Activated T-helper 2 cell treated with anti-CD3 and anti-CD28 coated beads, Interferon-gamma antibody, Interleukin-2, Interleukin-4, amounts not matched to agents 10 μg/mL and 5 μg/mL and 100 μg/mL, durations not matched to agents 14 hours and 24 hours and 36 hours (primary cell): ENCODE results near the gene CYP27A1. TPM values are rescaled to one million over a fixed set of nuclear protein-coding genes. Genes with fewer than 3 reads are reported as not detected.
"Not testable (repeated sequence)": the region's sequence is repeated elsewhere in the genome, so short reads cannot be mapped to it uniquely, and the experiment has no call there.

Experiments used
- DNase-seq: peaks from one replicate; pipeline ENCODE4 v3.0.0; 2021; ENCODE audit warnings: low spot score
- H3K27ac Mint-ChIP-seq: one replicate; pipeline ENCODE4 v1.8.0; 2021; ENCODE audit warnings: mixed read lengths
- H3K27me3 Mint-ChIP-seq: one replicate; pipeline ENCODE4 v1.8.0; 2021; ENCODE audit warnings: low read depth, mixed read lengths
- H3K36me3 Mint-ChIP-seq: one replicate; pipeline ENCODE4 v1.8.0; 2021; ENCODE audit warnings: low read depth, mixed read lengths
- H3K4me1 Mint-ChIP-seq: one replicate; pipeline ENCODE4 v1.8.0; 2021; ENCODE audit warnings: low read depth, mixed read lengths
- H3K4me3 Mint-ChIP-seq: one replicate; pipeline ENCODE4 v1.8.0; 2021; ENCODE audit warnings: low read depth, mild to moderate bottlenecking, moderate library complexity, mixed read lengths
- H3K9me3 Mint-ChIP-seq: one replicate; pipeline ENCODE4 v1.8.0; 2021; ENCODE audit warnings: mixed read lengths
- intact Hi-C: fragments of 100-400 bp; cut with micrococcal nuclease; formaldehyde crosslinking; loops from one replicate; pipeline ENCODE4 v1.15.1; 2023
- total RNA-seq: library from RNA; stranded (reverse); gene quantifications from 2 replicates; pipeline ENCODE4 v1.2.3, GENCODE V29; 2022

Gene CYP27A1
- total RNA-seq, 1 donor from 2014 or later = not detected

DNA sequence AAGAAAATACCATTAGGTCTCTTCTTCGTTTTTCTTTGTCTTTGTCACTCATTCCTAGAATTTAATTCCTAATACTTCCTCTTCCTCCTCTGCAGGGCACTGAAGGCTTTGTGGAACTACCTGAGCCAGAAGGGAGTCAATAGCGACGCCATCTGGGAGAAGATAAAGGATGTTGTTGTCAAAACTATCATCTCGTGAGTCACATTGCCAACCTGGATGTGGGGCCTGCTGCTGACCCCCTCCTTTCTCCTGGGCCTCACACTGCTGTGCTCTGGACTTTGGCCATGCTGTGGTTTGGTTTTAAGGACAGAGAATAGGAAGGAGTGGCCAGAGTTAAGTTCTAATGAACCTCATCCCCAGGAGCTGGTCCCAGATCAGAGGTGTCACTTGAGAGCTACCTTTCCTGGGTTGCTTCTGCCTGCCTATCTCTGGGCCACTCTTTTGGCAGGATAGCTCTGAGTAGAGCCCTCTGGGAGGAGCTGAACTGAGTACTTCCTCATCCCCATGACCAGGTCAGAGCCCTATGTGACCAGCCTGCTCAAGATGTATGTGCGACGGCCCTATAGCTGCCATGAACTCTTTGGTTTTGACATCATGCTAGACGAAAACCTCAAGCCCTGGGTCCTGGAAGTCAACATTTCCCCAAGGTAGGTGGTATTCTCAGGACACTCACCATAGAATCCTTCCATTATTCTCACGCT, 33.1 kb upstream of the CYP27A1 start:
- Mint-ChIP-seq H3K27me3 (no peaks in the 10 kb centered on the region), H3K4me3 (no peak overlapping the region), H3K27ac (no peak overlapping the region), H3K36me3 (peaks cover 87% of the 10 kb centered on the region), H3K4me1 (peaks cover 11% of the 10 kb centered on the region), H3K9me3 (no peaks in the 10 kb centered on the region)
- intact Hi-C loops = no loop called here
- DNase-seq = no peak

DNA sequence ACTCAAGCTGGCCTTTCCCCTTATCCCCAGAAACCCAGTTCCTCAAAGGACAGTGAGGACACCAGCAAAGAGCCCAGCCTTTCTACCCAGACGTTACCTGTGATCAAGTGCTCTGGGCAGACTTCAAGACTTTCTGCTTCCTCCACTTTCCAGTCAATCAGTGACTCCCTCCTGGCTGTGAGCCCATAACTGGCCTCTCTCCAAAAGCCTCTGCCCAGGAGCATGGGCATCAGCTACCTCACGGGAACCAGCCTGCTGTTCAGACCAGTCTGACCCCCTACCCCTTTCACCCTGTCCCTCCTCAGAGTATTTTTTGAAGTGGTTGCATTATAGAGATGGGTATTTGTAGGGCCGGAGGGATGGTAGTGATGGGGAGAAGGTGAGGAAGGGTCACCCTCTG, 27.7 kb upstream of the CYP27A1 start:
- no peak overlapping the region for H3K4me3 Mint-ChIP-seq
- peaks cover 52% of the 10 kb centered on the region for H3K36me3 Mint-ChIP-seq

DNA sequence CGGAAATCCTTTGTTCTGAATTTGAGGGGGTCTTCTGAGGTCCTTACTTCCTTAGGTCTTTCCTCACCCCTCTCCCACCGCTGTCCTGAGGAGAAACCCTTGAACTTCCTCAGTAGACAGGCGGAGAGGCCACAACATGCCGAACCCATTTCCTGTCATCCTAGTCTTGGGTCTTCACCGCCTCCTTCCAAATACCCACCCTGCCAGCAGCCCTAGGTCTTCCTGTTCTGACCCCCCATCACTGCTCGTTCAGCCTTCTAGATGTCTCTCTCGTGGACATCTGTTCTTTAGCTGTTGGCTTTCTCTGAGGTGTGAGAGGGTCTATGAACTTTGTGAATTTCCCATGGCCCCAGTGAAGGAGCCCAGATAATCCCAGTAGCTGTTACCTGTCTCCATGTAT, 27.2 kb upstream of the CYP27A1 start:
- DNase-seq = no peak
- Mint-ChIP-seq H3K9me3 (no peaks in the 10 kb centered on the region), H3K36me3 (peaks cover 47% of the 10 kb centered on the region), H3K27me3 (no peaks in the 10 kb centered on the region), H3K27ac (no peak overlapping the region), H3K4me3 (no peak overlapping the region), H3K4me1 (no peaks in the 10 kb centered on the region)
- intact Hi-C loops = no loop called here

More for the DNA sequence above, 27.7 kb upstream of the CYP27A1 start:
- intact Hi-C loops = no loop called here
- H3K27me3 Mint-ChIP-seq = no peaks in the 10 kb centered on the region
- H3K4me1 Mint-ChIP-seq = no peaks in the 10 kb centered on the region
- no peaks in the 10 kb centered on the region for H3K9me3 Mint-ChIP-seq
- no peak for DNase-seq
- H3K27ac Mint-ChIP-seq = no peak overlapping the region

DNA sequence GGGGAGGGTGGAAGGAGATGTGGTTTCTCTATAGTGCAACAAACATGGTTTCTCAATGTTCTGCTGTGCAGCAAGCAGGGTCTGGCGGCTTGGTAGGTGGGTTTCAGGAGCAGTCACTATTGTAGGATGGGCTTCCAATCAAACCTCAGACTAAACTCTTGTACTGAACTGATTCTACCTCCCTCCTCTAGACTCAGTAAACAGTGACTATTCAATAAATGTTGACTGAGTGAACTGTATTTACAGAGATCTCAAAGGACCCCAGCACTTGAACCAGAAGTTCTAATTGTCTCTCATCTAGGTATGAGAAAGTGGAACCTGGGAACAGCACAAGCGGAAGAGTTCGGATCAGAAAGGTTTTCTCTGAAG, 26.8 kb upstream of the CYP27A1 start:
- Mint-ChIP-seq H3K4me3 (no peak overlapping the region), H3K9me3 (no peaks in the 10 kb centered on the region), H3K36me3 (peaks cover 43% of the 10 kb centered on the region), H3K27ac (no peak overlapping the region), H3K4me1 (no peaks in the 10 kb centered on the region), H3K27me3 (no peaks in the 10 kb centered on the region)
- no peak for DNase-seq
- intact Hi-C loops = no loop called here

DNA sequence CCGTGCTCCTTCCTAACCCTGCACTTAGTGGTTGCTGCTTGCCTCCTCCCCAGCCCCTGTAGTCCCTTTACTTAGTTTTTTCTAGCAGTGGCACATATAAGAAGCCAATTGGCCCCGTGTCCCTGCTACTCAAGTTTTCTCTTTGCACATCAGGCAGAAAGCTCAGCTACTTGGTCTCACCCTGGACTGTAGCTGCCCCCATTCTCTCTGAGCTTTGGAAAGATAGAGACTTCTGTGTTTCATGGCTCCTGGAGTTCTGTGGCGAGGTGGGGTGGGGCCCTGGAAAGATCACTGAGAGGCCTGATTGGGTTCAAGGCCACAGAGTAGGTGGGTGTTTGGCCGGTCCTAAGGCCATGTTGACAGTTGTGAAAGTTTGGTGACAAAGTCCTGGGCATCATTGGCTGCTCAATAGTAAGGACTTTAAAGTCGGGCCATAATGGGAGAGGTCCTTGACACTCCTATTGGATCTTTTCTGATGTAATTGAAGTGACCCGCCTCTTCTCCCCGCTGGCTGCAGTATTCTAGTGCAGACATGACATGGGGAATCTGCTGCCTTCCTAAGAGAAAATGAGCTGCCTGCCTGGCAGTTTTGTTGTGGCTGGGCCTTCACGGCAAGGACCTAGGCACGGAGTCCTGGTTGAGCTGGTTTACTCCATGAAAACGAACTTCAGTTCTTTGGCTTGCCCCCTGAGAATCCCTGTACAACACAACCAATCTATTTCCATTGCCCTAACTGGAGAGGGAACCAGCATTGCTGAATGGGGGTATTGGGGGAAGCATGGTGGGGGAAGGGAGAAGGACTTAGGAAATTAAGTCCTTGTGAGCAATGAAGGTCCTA, 26.2 kb upstream of the CYP27A1 start:
- no peak for DNase-seq
- intact Hi-C loops = no loop called here
- Mint-ChIP-seq H3K27me3 (no peaks in the 10 kb centered on the region), H3K36me3 (peaks cover 38% of the 10 kb centered on the region), H3K4me3 (no peak overlapping the region), H3K9me3 (no peaks in the 10 kb centered on the region), H3K27ac (no peak overlapping the region), H3K4me1 (no peaks in the 10 kb centered on the region)

DNA sequence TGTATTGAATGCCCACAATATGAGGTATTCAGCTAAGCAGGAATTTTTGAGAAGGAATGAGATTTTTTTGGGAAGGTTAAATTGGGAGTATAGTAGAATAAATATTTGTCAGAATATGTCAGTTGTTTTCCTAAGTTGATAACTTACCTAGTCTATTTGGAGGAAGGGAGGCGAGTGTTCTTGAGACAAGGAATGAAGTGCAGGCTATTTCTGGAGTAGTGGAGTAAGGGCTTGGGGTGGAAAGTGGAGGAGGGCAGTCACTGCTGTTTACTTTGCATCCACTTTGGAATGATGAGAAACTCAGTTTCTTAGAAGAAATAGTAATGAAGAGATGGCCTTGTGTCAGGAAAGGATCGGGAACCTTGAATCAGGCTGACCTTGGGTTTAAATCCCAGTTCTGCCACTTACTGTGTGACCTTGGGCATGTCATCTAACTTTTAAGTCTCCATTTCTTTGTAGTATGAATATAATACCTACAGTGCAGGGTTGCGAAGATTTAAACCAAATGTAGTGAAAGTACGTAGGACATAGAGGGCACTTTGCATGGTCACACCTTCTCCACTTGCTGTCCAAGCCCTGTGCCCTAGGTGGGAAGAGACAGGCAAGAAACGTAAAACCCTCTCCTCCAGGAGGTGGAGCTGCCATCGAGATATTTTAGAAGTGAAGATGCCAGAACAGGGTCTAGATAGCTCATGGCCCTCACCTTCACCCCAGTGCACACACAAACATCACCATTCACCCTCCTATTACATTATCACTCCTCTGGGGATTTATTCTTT, 25.2 kb upstream of the CYP27A1 start:
- H3K27me3 Mint-ChIP-seq = no peaks in the 10 kb centered on the region
- H3K36me3 Mint-ChIP-seq = peaks cover 30% of the 10 kb centered on the region

DNA sequence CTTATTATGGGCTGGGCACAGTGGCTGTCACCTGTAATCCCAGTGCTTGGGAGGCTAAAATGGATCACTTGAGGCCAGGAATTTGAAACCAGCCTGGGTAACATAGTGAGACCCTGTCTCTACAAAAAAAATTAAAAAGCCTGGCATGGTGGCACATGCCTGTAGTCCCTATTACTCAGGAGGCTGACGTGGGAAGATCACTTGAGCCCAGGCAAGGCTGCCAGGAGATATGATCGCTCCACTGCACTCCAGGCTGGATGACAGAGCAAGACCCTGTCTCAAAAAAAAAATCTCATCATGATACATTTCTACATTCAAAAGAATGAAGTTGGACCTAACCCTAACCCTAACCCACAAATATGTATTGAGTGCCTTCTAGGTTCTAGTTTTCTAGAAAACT, 20.2 kb upstream of the CYP27A1 start:
- Mint-ChIP-seq H3K4me1 (no peaks in the 10 kb centered on the region), H3K27me3 (no peaks in the 10 kb centered on the region), H3K36me3 (no peaks in the 10 kb centered on the region), H3K27ac (no peak overlapping the region), H3K9me3 (no peaks in the 10 kb centered on the region), H3K4me3 (no peak overlapping the region)
- DNase-seq = no peak
- intact Hi-C loops = no loop called here

More for the DNA sequence above, 25.2 kb upstream of the CYP27A1 start:
- intact Hi-C loops = no loop called here
- no peak overlapping the region for H3K27ac Mint-ChIP-seq
- H3K9me3 Mint-ChIP-seq = no peaks in the 10 kb centered on the region
- DNase-seq = no peak
- no peaks in the 10 kb centered on the region for H3K4me1 Mint-ChIP-seq
- H3K4me3 Mint-ChIP-seq = no peak overlapping the region

DNA sequence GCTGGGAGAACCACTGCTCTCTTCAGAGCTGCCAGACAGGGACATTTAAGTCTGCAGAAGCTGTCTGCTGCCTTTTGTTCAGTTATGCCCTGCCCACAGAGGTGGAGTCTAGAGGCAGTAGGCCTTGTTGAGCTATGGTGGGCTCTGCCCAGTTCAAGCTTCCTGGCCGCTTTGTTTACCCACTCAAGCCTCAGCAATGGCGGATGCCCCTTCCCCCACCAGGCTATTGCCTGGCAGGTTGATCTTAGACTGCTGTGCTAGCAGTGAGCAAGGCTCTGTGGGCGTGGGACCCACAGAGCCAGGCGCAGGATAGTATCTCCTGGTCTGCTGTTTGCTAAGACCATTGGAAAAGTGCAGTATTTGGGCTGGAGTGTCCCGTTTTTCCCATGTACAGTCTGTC, 9.2 kb upstream of the CYP27A1 start:
- DNase-seq, H3K27ac Mint-ChIP-seq, H3K4me3 Mint-ChIP-seq, intact Hi-C loops, H3K4me1 Mint-ChIP-seq, H3K27me3 Mint-ChIP-seq, H3K36me3 Mint-ChIP-seq: not testable (repeated sequence)
- H3K9me3 Mint-ChIP-seq = peaks cover 11% of the 10 kb centered on the region

DNA sequence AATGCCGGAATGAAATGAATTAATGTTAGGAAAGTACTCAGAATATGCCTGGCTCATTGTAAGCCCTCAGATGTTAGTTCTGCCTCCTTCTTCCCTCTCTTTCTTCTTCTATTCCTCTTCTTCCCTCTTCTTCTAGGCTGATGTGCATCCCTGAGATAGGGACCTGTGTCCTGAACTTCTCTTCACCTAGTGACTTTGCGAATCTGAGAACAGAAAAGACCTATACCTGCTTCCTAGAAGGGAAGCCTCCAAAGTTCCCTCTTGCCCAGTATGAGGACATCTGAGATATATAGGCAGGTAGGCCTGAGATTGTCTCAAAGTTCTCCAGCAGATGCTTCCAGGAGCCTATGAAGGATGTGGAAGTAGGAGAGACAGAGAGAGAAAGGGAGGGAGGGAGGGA, 8.1 kb upstream of the CYP27A1 start:
- Mint-ChIP-seq H3K4me1 (no peaks in the 10 kb centered on the region), H3K36me3 (peaks cover 7% of the 10 kb centered on the region), H3K27me3 (peaks cover 8% of the 10 kb centered on the region), H3K9me3 (peaks cover 11% of the 10 kb centered on the region), H3K4me3 (no peak overlapping the region), H3K27ac (no peak overlapping the region)
- intact Hi-C loops = no loop called here
- DNase-seq = no peak

DNA sequence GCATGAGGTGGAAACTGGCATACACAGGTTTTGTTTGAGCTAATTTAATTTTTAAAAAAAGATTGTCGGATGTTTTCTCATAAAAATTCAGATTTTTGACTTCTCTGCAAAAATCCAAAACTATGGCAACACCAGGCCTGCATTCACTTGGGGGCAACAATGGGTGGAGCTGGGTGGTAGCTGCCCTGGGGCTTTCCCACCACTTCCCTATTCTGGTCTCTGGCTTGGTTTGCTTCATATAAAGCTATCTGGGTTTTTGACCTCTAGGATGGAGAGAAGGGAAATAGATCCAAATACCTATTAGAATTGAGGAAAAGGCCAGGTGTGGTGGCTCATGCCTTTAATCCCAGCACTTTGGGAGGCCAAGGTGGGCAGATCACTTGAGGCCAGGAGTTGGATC, 5.5 kb upstream of the CYP27A1 start:
- Mint-ChIP-seq H3K36me3 (peaks cover 7% of the 10 kb centered on the region), H3K27me3 (peaks cover 23% of the 10 kb centered on the region)

DNA sequence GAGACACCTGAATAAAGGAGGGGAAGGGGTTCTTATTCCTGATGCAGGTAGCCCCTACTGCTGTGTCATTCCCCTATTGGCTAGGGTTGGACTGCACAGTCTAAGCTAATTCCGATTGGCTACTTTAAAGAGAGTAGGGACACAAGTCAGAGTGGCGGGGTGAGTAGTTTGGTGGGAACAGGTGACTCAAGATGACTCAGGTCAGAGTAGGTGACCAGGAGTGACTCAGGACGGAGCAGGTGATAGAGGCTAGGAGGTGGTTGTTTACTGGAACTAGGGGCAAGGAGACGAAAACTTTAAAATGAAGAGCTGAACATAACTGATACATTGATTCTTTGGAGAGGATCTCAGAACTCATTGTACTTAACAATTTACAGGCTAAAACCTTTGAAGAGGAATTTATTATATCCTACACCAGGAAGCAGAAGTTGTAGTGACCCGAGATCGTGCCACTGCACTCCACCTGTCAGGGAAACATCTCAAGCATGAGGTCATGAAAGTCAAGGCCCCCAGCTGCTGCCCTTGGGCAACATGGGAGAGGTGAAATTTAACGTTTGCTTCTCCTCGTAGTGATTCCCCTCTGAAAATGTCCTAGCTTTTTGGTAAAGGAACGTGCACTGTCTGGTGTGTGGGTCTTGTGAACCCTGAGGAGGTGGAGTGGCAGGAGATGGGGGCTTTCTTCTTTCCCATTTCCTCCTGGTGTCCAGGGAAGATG, 4.5 kb upstream of the CYP27A1 start:
- Mint-ChIP-seq H3K27me3 (peaks cover 29% of the 10 kb centered on the region), H3K4me1 (no peaks in the 10 kb centered on the region), H3K36me3 (peaks cover 7% of the 10 kb centered on the region), H3K27ac (no peak overlapping the region), H3K9me3 (peaks cover 11% of the 10 kb centered on the region), H3K4me3 (no peak overlapping the region)
- DNase-seq = no peak
- intact Hi-C loops = no loop called here

More for the DNA sequence above, 5.5 kb upstream of the CYP27A1 start:
- intact Hi-C loops = no loop called here
- no peak overlapping the region for H3K27ac Mint-ChIP-seq
- no peak overlapping the region for H3K4me3 Mint-ChIP-seq
- no peak for DNase-seq
- H3K4me1 Mint-ChIP-seq = no peaks in the 10 kb centered on the region
- peaks cover 11% of the 10 kb centered on the region for H3K9me3 Mint-ChIP-seq

DNA sequence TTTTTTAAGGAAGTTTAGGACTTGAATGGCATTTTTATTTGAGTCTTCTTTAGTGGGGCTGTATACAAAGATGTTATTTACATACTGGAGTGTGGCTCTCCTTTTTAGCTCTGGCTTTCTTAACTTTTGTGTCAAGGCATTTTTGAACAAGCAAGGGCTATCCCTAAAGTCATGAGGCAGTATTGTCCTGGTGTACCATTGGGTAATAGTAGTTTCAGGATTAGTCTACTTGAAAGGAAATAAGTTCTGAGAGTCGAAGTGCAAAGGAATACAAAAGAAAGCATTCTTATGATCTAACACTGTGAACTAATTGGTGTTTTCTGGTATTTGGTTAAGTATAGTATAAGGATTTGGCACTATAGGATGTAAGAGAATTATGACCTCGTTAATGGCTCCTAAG, 1.9 kb upstream of the CYP27A1 start:
- DNase-seq = no peak
- intact Hi-C loops = loop anchor here (10.0 kb wide), 1 partner anchor 205 kb away; the partner anchor contains the start of gene FEV
- no peaks in the 10 kb centered on the region for H3K4me1 Mint-ChIP-seq
- no peak overlapping the region for H3K27ac Mint-ChIP-seq
- peaks cover 48% of the 10 kb centered on the region for H3K27me3 Mint-ChIP-seq
- no peak overlapping the region for H3K4me3 Mint-ChIP-seq
- H3K9me3 Mint-ChIP-seq = peaks cover 11% of the 10 kb centered on the region
- peaks cover 7% of the 10 kb centered on the region for H3K36me3 Mint-ChIP-seq
